Progenitor cell of endocrine pancreas (in vitro differentiated cells): ENCODE measurements around the gene ACTL6B. TPM values are rescaled to one million over a fixed set of nuclear protein-coding genes. Genes with fewer than 3 reads are reported as not detected.
"Not testable (repeated sequence)": the region's sequence is repeated elsewhere in the genome, so short reads cannot be mapped to it uniquely, and the experiment has no call there.

ENCODE experiments used
- DNase-seq: peaks from one replicate; pipeline ENCODE4 v3.0.0; 2021; ENCODE audit warnings: low spot score; ENCODE audit not compliant: unreplicated experiment
- H3K27ac Mint-ChIP-seq: 2 replicates; pipeline ENCODE4 v1.8.0; 2021; ENCODE audit warnings: mild to moderate bottlenecking, moderate library complexity, mixed read lengths
- H3K27me3 Mint-ChIP-seq: 2 replicates; pipeline ENCODE4 v1.8.0; 2021; ENCODE audit warnings: mixed read lengths
- H3K36me3 Mint-ChIP-seq: 2 replicates; pipeline ENCODE4 v1.8.0; 2022; ENCODE audit warnings: mixed read lengths; ENCODE audit not compliant: insufficient read depth
- H3K4me1 Mint-ChIP-seq: 2 replicates; pipeline ENCODE4 v1.8.0; 2021; ENCODE audit warnings: low read depth, mixed read lengths
- H3K4me3 Mint-ChIP-seq: 2 replicates; pipeline ENCODE4 v1.8.0; 2021; ENCODE audit warnings: low read depth, mild to moderate bottlenecking, moderate library complexity, mixed read lengths
- H3K9me3 Mint-ChIP-seq: 2 replicates; pipeline ENCODE4 v1.8.0; 2021; ENCODE audit warnings: low read depth, mixed read lengths
- CTCF ChIP-seq: fragments of 200-600 bp; sonication (generic); IDR thresholded peaks from one replicate; pipeline ENCODE4 v1.5.0; 2021; ENCODE audit warnings: antibody characterized with exemption, mild to moderate bottlenecking; ENCODE audit not compliant: unreplicated experiment
- total RNA-seq: library from RNA; stranded (reverse); gene quantifications from 2 replicates; pipeline ENCODE4 v1.2.1, GENCODE V29; 2021

Gene ACTL6B
- total RNA-seq, 1 donor from 2014 or later = 4.2 TPM

GRCh38 chr7:100671353-100672327 is 15.4 kb upstream of the ACTL6B start:
- H3K36me3 Mint-ChIP-seq = no peaks in the 10 kb centered on the region
- no peak overlapping the region for H3K4me3 Mint-ChIP-seq
- no peak overlapping the region for H3K27ac Mint-ChIP-seq
- peaks cover 31% of the 10 kb centered on the region for H3K27me3 Mint-ChIP-seq
- no peak for DNase-seq
- H3K9me3 Mint-ChIP-seq = peaks cover 2% of the 10 kb centered on the region
- no peak for TF ChIP-seq CTCF
- H3K4me1 Mint-ChIP-seq = peaks cover 2% of the 10 kb centered on the region

GRCh38 chr7:100670074-100670473 is 13.8 kb upstream of the ACTL6B start:
- H3K4me3 Mint-ChIP-seq = no peak overlapping the region
- peaks cover 2% of the 10 kb centered on the region for H3K9me3 Mint-ChIP-seq
- H3K4me1 Mint-ChIP-seq = no peaks in the 10 kb centered on the region
- H3K27ac Mint-ChIP-seq = no peak overlapping the region
- no peaks in the 10 kb centered on the region for H3K36me3 Mint-ChIP-seq
- no peak for DNase-seq
- peaks cover 42% of the 10 kb centered on the region for H3K27me3 Mint-ChIP-seq
- TF ChIP-seq CTCF = no peak

- H3K9me3 Mint-ChIP-seq, DNase-seq, H3K4me3 Mint-ChIP-seq, H3K4me1 Mint-ChIP-seq, H3K36me3 Mint-ChIP-seq, H3K27ac Mint-ChIP-seq: not testable (repeated sequence)
- H3K27me3 Mint-ChIP-seq = peaks cover 42% of the 10 kb centered on the region
Observed at GRCh38 chr7:100669106-100669505, 12.9 kb upstream of the ACTL6B start.

DNA sequence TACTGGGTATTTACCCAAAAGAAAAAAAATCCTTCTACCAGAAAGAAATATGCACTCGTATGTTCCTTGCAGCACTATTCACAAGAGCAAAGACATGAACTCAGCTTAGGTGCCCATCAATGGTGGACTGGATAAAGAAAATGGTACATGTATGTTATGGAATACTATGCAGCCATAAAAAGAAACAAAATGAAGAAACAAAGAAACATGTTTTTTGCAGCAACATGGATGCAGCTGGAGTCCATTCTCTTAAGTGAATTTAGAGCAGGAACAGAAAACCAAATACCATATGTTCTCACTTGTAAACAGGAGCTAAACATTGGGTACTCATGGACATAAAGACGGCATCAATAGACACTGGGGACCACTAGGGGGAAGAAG is 11.8 kb upstream of the ACTL6B start:
- no peak for DNase-seq
- no peak overlapping the region for H3K4me3 Mint-ChIP-seq
- no peaks in the 10 kb centered on the region for H3K36me3 Mint-ChIP-seq
- H3K9me3 Mint-ChIP-seq = peaks cover 2% of the 10 kb centered on the region
- H3K27me3 Mint-ChIP-seq = peaks cover 44% of the 10 kb centered on the region
- H3K27ac Mint-ChIP-seq = no peak overlapping the region
- no peak for TF ChIP-seq CTCF
- H3K4me1 Mint-ChIP-seq = no peaks in the 10 kb centered on the region

- Mint-ChIP-seq H3K9me3 (peaks cover 2% of the 10 kb centered on the region), H3K27me3 (peaks cover 45% of the 10 kb centered on the region)
Observed at GRCh38 chr7:100667331-100668068, 11.3 kb upstream of the ACTL6B start.

More at GRCh38 chr7:100667331-100668068, 11.3 kb upstream of the ACTL6B start:
- no peak for TF ChIP-seq CTCF
- no peaks in the 10 kb centered on the region for H3K4me1 Mint-ChIP-seq
- no peak overlapping the region for H3K4me3 Mint-ChIP-seq
- no peak overlapping the region for H3K27ac Mint-ChIP-seq
- H3K36me3 Mint-ChIP-seq = no peaks in the 10 kb centered on the region
- no peak for DNase-seq
